Measurements from ENCODE around the gene HLX. TPM values are rescaled to one million over a fixed set of nuclear protein-coding genes. Genes with fewer than 3 reads are reported as not detected.

The HLX gene
- total RNA-seq, 1 experiment from 2014 or later = 5.6 TPM

DNA sequence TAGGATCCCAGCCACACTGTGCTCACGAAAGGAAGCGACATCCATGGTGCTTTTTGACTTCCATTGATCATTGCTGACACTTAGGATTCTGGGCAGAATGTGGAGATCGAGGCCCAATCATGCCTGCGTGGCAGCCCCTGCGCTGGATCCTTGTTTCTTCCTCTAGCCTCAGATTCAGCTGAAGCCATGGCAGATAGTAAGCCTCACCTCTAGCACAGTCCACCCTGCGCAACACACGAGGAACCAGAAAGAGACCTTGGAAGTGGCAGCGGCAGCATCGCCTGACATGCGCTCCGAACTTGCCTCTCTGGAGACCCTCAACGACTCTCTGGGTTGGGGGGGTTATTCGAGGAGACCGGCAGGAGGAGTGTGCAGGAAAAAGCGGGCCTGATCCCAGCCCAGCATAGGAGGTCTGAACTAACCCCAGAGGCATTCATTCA lies 10.6 kb downstream of the HLX start:
- Histone ChIP-seq H3K36me3 (peaks cover 2% of the 10 kb centered on the region; the same call in 1 of the 2 replicates), H3K9me3 (no peaks in the 10 kb centered on the region), H3K27me3 (no peaks in the 10 kb centered on the region), H3K4me3 (no peak overlapping the region)
- no peak for DNase-seq

GRCh38 chr1:220890602-220891001 lies 11.4 kb downstream of the HLX start:
- Histone ChIP-seq H3K4me3 (no peak overlapping the region), H3K27me3 (no peaks in the 10 kb centered on the region), H3K9me3 (no peaks in the 10 kb centered on the region), H3K36me3 (no peaks in the 10 kb centered on the region)
- no peak for DNase-seq

GRCh38 chr1:220891224-220892085 lies 12.2 kb downstream of the HLX start:
- no peaks in the 10 kb centered on the region for H3K9me3 ChIP-seq
- DNase-seq = no peak
- H3K36me3 ChIP-seq = no peaks in the 10 kb centered on the region
- H3K27me3 ChIP-seq = no peaks in the 10 kb centered on the region
- no peak overlapping the region for H3K4me3 ChIP-seq

GRCh38 chr1:220892086-220892376 lies 12.8 kb downstream of the HLX start:
- Histone ChIP-seq H3K9me3 (no peaks in the 10 kb centered on the region), H3K36me3 (no peaks in the 10 kb centered on the region), H3K4me3 (no peak overlapping the region), H3K27me3 (no peaks in the 10 kb centered on the region)
- DNase-seq = no peak

DNA sequence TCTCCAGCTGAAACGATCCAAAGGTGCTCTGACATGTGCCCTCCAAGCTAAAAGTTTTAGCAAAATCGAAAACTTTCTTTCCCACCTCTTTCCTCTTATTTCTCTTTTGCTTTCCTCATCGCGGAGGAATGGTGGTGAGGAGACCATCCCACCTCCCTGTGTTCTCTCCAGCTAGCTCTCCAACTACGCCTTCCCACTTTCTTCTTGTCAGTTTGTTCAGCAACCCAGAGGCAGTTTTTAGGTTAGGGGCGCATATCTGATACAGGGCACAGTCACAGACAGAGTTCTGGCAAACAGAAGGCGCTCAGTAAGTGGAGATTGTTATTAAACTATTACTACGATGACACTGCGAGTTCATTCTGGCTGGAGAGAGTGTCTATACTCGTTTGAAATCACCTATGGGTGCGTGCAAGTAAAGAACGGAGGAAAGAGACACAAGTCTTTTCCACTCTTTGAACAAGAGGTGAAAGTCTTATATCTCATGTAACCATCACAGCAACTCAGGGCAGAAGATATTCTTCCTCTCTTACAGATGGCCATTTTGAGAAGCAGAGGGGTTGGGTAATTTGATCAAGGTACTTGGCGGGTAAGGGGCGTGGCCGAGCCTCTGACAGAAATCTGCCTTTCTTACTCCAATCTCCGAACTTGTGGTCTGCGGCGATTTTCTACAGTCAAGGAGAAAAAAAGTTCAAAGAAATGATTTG lies 13.9 kb downstream of the HLX start:
- no peaks in the 10 kb centered on the region for H3K27me3 ChIP-seq
- no peaks in the 10 kb centered on the region for H3K36me3 ChIP-seq
- DNase-seq = no peak
- no peaks in the 10 kb centered on the region for H3K9me3 ChIP-seq
- H3K4me3 ChIP-seq = no peak overlapping the region

- H3K36me3 ChIP-seq = no peaks in the 10 kb centered on the region
- DNase-seq = no peak
- H3K4me3 ChIP-seq = no peak overlapping the region
- no peaks in the 10 kb centered on the region for H3K9me3 ChIP-seq
- no peaks in the 10 kb centered on the region for H3K27me3 ChIP-seq
Measured at GRCh38 chr1:220893701-220894024, 14.4 kb downstream of the HLX start.

DNA sequence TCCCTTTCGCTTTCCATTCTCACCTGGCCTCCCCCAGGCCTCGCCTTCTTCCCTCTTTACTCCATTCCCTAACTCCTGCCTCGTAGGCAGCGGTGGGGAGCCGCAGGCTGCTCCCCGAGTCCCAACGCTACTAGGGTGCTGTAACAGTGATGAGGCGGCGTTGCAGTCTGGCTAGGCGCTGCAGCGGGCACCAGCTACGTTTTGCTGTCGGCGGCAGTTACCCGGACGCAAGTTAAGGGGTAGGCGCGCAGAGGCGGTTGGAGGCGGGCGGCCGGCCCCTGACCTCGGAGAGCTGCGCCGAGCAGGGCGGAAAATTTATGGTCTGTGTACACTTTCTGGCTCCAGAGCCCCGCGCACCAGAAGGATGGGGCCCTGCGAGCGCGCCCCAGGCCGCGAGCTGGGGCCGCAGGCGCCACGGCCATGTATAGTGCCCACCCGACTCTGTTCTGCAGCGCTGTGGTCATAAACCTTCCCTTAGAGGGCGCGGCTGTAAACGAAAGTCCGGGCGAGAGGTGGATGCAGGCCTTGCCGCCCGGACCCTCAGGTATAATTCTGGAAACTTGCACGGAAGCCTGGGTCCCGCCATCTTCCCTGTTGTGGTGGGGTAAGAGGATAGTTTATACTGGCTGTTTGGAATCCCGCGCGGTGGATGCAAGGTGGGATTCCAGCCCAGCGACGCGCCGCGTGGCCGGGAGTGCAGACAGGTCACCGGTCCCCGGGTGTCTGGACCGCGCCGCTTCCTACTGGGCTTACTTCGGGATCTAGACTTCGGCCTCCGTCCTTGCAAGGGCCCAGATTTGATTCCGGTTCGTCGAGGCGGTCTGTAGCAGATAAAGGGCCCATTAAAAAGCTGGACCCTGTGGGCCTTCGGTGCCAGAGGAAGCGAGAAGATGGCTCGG lies 15.0 kb downstream of the HLX start:
- H3K4me3 ChIP-seq = no peak overlapping the region

DNA sequence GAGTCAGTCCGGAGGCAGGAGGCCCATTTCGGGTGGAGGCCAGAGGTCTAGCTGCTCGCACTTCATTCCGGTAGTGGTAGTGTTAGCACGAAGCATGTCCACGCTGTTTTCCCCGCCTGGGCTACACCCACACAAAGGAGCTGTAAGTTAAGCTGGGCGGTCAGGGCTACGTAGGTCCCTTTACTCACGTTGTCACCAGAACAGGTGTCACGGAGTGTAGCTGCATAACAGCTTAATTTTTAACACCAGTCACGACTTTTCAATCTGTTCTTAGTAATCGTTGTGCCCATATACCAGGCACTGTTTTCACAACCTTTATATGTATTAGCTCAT lies 15.6 kb downstream of the HLX start:
- Histone ChIP-seq H3K27me3 (no peaks in the 10 kb centered on the region), H3K9me3 (no peaks in the 10 kb centered on the region), H3K4me3 (no peak overlapping the region), H3K36me3 (no peaks in the 10 kb centered on the region)
- DNase-seq = no peak

More for the DNA sequence above, 15.0 kb downstream of the HLX start:
- no peaks in the 10 kb centered on the region for H3K27me3 ChIP-seq
- H3K36me3 ChIP-seq = no peaks in the 10 kb centered on the region
- H3K9me3 ChIP-seq = no peaks in the 10 kb centered on the region
- DNase-seq = no peak

- DNase-seq = no peak
- Histone ChIP-seq H3K9me3 (no peaks in the 10 kb centered on the region), H3K36me3 (no peaks in the 10 kb centered on the region), H3K4me3 (no peak overlapping the region), H3K27me3 (no peaks in the 10 kb centered on the region)
Measured at GRCh38 chr1:220895412-220895946, 16.2 kb downstream of the HLX start.

DNA sequence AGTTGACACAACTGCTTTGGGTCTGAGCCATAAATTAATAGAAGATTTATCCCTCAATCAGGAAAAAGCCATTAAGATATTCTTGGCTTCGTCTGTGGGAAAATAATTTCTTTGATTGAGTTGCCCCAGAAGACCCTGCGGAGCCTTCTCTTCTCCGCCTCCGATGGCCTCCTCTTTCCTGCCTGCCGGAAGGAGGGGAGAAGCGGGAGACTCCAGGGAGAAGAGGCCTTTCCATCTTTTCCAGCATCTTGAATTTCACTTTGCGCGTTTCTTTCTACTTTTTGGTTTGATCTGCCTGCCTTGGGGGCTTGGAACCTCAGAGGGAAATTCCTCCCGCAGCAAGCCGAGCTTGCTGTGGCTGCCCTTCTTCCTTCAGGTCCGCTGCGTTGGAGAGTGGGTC lies 16.8 kb downstream of the HLX start:
- Histone ChIP-seq H3K27me3 (no peaks in the 10 kb centered on the region), H3K9me3 (no peaks in the 10 kb centered on the region), H3K4me3 (no peak overlapping the region), H3K36me3 (no peaks in the 10 kb centered on the region)
- no peak for DNase-seq

DNA sequence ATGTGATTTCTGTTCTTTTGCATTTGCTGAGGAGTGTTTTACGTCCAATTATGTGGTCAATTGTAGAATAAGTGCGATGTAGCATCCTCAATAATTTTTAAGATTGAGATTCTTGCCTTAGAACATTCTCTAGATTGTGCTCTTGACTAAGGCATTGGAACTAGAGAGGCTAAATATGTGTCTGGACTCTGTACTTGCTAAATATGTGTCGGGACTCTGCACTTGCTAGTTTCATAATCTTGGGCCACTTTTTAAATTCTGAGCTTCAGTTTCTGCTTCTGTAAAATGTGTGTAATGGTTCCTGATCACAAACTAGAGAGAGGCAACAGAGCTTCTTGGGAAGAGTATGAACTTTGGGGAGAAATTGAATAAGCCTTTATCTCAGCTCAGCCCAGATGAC lies 21.6 kb downstream of the HLX start:
- no peak for DNase-seq
- H3K27me3 ChIP-seq = no peaks in the 10 kb centered on the region
- H3K36me3 ChIP-seq = no peaks in the 10 kb centered on the region
- no peak overlapping the region for H3K4me3 ChIP-seq
- H3K9me3 ChIP-seq = no peaks in the 10 kb centered on the region

DNA sequence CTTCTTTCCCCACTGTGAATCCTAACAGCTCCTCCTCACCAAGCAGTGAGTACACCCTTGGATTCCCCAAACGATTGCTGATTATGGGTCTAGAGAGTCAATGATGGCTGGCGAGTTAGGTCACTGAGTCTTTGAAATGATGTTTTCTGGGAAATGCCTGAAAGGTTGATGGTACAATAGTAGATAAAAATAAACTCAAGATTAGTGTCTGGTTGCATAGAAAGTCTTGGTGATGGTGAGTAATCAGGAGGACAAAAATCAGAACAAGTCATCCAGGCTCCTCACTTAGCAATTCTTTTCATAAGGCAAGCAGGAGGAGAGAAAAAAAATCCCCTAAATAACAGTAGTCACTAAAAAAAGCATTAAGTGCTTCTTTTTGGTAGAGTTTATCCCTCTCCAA lies 22.6 kb downstream of the HLX start:
- no peak for DNase-seq
- Histone ChIP-seq H3K36me3 (no peaks in the 10 kb centered on the region), H3K4me3 (no peak overlapping the region), H3K27me3 (no peaks in the 10 kb centered on the region), H3K9me3 (no peaks in the 10 kb centered on the region)

- no peak for DNase-seq
- Histone ChIP-seq H3K4me3 (no peak overlapping the region), H3K36me3 (no peaks in the 10 kb centered on the region), H3K9me3 (no peaks in the 10 kb centered on the region), H3K27me3 (no peaks in the 10 kb centered on the region)
Measured at GRCh38 chr1:220902916-220903315, 23.7 kb downstream of the HLX start.

DNA sequence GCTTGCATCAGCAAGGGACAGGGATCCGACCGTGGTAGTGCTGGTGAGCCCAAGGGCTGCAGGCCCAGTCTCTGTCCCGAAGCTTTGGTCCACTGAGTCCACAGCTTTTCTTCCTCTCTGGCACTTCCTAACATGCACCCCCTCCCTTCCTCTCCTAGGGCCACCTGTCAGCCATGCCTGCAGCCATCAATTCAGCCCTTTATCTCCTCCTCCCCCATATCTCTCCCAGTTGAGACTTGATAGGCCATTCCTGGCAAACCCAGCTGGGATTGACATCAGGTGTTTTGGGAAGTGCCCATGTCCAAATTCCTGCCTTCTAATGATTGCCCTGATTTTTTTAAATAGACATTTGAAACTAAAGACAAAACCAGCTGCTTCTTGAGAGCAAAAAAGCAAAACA lies 25.6 kb downstream of the HLX start:
- DNase-seq = no peak
- no peak overlapping the region for H3K4me3 ChIP-seq
- no peaks in the 10 kb centered on the region for H3K27me3 ChIP-seq
- no peaks in the 10 kb centered on the region for H3K36me3 ChIP-seq
- no peaks in the 10 kb centered on the region for H3K9me3 ChIP-seq

GRCh38 chr1:220905650-220906560 lies 26.7 kb downstream of the HLX start:
- Histone ChIP-seq H3K9me3 (no peaks in the 10 kb centered on the region), H3K4me3 (no peak overlapping the region), H3K27me3 (no peaks in the 10 kb centered on the region), H3K36me3 (no peaks in the 10 kb centered on the region)
- DNase-seq = peak; percentile 47

DNA sequence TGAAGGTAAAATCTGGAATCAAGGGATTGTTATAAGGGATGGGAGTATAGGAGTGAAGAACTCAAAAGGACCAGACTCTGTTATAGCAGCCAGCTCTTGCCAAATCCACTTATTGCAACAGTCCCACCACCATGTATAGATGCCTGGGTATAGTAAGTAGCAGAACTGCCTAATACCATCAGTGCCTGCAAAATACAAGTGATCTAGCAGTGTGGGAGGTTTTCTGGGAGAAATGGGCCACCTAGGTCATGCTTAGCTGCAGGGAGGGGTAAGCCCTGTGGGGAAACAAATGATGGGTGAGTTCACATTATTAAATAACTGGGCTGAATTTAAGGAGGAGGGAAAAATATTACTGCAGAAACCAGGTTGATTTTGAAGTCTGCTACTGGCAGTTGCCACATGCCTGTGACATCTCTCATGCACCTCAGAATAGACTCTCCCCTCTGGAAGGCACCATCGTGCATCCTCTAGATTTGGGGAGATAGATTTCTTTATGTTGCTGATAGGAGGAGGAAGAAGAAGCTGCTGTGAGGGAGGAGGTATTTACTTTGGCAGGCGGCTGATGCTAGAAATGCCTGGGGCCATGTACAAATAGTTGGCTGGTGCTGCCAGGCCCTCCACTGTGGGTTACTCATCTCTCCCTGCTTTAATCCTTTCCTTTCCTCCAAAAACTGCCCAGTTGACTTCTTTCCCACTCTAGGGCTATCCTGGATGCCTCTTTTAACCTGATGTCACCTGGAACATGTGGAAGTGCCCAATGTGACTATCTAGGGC lies 27.5 kb downstream of the HLX start:
- H3K27me3 ChIP-seq = no peaks in the 10 kb centered on the region
- H3K9me3 ChIP-seq = no peaks in the 10 kb centered on the region
- peak; percentile 87 for DNase-seq
- H3K36me3 ChIP-seq = no peaks in the 10 kb centered on the region
- no peak overlapping the region for H3K4me3 ChIP-seq
